Measurements from ENCODE around the gene CLIC4.
"Not testable (repeated sequence)": the region's sequence is repeated elsewhere in the genome, so short reads cannot be mapped to it uniquely, and the experiment has no call there.

The CLIC4 gene

DNA sequence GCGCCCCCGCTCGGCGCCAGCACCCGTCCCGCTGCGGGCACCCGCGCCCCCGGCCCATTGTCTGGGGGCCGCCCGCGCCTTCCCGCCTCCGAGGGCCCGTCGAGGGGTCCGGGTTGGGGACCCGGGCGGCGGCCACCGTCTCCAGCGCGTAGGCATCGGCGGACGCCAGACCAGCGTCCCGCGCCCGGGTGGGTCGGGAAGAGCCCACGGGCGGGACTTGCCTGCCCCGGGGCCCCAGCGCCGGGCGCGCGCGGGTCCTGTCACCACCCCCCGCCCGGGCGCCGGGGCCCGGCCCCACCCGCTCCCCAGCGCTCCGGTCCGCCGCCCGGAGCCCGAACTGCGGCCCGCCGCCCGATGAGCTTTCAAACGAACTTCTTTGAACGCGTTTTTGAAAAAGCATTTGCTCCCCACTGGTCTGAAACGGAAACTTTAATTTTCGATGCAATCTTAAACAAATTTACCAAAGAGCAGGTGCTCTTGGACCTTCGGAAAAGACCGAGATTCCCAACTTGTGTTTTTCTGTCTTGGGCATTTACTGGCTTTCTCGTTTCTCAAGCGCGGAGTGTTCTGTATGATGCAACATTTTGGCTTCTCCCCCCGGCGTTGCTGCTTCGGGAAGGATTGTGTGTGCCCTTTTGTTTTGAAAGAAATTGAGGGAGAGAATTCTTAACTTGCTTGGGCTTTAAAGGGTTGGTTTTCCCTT, 615 bp downstream of the CLIC4 start:
- DNase-seq (ENCODE audit: low spot score), result no peak

DNA sequence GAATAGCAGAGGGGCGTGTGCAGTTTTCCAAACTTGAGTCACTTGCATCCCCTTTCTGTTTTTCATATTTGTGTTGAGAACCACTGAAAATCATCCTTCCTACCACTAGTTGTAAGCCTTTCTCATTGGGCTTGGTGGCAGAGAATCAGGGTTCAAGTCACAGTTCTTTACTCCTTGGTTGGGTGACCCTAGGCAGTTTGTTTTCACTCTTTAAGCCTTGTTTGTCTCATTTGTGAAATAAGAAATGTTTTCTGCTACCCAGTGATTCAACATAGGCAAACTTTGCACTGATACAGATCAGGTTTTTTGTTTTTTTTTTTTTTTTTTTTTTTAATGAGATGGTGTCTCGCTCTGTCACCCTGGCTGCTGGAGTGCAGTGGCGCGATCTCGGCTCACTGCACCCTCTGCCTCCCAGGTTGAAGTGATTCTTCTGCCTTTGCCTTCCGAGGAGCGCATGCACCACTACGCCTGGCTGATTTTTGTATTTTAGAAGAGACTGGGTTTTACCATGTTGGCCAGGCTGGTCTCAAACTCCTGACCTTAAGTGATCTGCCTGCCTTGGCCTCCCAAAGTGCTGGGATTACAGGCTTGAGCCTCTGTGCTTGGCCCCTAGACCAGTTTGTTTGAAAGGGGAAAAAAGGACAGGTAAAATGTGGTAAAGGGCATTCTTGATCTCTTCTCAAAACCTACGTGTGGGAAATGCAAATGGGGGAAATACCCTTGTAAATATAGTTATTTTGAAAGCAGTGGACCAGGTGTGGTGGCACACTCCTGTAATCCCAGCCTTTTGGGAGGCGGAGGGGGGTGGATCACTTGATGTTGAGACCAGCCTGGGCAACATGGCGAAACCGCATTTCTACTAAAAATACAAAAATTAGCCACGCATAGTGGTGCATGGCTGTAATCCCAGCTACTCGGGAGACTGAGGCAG, 3.2 kb downstream of the CLIC4 start:
- DNase-seq (ENCODE audit: low spot score), result no peak

DNA sequence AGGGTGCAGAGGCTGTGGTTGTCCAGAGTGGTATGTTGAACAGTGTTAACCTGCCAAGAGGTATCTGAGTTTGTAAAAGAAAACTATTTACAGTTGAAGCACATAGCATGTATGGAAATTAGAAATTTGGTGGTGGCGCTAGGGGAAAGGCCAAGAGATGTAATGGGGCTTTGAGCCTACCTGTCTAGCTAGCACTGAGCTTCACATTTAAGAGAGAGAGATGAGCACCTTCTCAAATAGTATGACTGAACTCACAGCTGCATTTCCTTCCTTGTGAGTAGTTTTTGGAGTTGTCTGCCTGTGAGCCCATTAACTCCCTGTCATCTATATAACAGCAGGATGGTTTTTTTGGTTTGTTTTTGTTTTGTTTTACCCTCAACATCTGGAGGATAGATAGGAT, 4.0 kb downstream of the CLIC4 start:
- no peak for DNase-seq (ENCODE audit: low spot score)

DNA sequence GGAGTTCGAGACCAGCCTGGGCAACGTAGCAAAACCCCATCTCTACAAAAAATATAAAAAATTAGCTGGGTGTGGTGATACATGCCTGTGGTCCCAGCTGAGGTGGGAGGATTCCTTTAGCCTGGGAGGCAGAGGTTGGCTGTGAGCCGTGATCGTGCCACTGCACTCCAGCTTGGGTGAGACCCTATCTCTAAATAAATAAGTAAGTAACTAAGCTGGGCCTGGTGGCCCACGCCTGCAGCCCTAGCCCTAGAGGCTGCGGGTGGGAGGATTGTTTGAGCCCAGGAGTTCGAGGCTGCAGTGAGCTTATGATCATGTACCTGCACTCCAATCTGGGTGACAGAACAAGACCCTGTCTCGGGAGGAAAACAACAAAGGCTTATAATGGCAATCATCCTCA, 4.6 kb downstream of the CLIC4 start:
- DNase-seq (ENCODE audit: low spot score), result no peak

DNA sequence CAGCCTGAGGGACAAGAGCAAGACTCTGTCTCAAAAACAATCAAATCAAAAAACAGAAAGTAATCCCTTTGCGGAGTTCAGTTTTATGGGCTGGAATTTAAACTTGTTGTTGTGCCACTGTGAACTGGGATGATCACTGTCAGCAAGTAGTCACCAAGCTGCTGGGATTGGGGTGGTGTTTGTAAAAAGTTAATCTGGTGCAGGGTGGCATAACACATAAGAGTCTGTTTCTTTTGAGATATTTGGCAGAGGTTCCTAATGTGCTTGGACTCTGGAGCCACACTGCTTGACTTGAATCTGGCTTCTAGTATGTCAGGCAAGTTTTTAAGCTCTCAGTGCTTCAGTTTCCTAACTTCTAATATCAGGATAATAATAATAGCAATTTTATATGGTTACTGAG, 6.6 kb downstream of the CLIC4 start:
- DNase-seq (ENCODE audit: low spot score), result no peak

DNA sequence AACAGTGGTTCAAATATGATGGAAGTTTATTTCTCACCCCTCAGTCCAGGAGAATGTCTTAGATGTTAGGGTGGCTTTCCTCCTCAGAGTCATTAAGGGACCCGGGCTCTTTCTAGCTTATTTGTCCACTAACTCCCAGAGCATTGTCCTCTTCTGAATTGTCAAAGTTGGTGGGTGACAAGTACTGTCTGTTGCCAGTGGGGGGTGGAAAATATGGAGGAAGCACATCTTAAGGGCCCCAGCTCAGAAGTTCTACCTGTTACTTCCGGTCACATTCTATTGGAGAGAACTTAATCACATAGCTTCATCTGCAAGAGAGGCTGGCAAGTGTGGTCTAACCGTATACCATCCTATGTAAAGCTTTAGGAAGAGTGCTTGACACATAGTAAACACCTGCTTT, 7.1 kb downstream of the CLIC4 start:
- DNase-seq (ENCODE audit: low spot score), result no peak

DNA sequence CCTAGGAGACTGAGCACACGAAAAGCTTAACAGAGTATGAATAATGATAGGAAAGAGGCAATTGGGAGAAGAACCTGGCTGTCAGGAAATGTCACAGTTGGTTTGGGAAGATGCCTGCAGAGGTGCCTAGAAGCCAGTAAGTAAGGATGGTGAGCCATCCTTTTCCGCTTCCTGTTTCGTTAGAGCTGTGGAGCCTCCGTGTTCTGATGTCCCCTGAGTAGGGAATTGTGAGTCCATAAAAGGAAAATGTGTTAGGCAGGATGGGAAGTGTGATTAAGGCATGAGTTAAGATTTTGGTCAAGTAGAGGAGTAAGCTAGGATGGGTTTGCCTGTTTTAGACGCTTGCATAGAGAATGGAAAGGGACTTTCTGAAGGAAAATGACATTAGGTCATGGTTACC, 9.0 kb downstream of the CLIC4 start:
- DNase-seq (ENCODE audit: low spot score), result no peak

DNA sequence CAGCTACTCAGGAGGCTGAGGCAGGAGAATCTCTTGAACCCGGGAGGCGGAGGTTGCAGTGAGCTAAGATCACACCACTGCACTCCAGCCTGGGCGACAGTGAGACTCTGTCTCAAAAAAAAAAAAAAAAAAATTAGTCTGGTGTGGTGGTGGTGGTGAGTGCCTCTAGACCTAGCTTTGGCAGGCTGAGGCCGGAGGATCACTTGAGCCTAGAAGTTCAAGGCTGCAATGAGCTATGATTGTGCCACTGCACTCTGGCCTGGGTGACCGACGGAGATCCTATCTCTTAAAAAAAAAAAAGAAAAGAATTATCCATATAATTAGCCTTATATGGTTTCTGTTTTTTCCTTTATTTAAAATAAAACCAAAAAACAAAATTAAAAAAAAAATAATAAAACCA, 10.1 kb downstream of the CLIC4 start:
- not testable (repeated sequence) for DNase-seq (ENCODE audit: low spot score)

DNA sequence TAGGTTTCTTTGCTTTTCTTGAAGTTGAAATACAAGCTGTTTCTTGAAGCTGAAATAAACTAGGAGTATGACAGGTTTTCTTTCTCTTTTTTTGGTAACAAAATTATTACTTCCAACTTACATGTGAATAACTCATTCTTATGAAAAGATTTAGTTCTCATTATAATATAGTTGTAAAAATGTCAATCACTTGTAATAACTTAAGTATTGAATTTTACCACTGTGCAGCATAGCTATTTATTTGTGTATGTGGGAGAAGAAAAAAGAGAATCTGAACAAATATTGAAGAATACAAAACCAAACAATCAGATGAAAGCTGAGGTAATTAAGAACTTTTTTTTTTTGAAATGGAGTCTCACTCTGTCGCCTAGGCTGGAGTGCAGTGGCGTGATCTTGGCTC, 11.1 kb downstream of the CLIC4 start:
- DNase-seq (ENCODE audit: low spot score), result no peak

DNA sequence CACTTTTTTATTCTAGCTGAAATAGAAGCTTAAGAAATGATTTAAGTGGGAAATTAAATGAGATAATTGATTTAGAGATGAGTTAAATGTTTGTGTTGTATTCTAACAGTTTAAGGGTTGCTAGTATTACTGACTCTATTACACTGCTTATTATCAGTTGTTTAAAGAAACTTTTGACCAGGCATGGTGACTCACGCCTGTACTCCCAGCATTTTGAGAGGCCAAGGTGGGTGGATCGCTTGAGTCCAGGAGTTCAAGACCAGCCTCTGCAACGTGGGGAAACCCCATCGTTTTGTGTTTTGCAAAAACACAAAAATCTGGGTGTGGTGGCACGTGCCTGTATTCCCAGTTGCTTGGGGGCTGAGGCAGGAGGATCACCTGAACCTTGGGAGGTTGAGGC, 14.2 kb downstream of the CLIC4 start:
- no peak for DNase-seq (ENCODE audit: low spot score)

DNA sequence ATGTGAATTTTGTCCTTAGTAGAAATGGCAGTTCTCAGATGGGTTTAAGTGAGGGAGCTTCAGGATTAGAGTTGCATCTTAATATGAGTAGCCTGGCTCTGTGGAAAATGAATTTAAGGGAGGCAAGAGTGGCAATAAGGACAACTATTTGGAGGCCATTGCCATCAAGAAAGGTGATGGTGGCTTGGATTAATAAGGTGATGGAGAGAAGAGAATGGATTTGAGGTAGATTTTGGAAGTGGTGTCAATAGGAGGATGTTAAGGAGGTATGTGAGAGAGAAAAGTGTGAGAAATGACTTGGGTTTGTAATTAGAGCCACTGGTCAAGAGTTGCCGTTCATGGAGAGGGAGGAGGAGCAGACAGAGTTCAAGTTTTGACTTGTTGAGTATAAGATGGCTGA, 16.3 kb downstream of the CLIC4 start:
- DNase-seq (ENCODE audit: low spot score), result no peak

DNA sequence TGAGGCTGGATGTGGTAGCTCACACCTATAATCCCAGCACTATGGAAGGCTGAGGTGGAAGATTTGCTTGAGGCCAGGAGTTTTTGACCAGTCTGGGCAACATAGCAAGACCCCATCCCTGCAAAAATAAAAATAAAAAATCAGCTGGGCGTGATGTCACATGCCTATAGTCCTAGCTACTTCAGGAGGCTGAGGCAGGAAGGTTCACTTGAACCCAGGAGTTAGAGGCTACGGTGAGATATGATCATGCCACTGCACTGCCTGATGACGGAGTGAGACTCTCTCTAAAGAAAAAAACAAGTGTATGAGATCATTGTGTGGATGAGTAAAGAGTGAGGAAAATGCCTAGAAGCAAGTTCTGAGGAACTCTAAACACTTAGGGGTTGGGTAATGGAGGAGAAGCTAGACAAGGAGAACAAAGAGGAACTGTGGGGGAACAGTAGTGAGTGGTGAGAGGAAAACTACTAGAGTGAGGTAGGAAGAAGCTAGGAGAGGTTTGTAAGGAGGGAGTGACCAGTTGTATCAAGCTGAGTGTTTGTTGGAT, 17.0 kb downstream of the CLIC4 start:
- no peak for DNase-seq (ENCODE audit: low spot score)

DNA sequence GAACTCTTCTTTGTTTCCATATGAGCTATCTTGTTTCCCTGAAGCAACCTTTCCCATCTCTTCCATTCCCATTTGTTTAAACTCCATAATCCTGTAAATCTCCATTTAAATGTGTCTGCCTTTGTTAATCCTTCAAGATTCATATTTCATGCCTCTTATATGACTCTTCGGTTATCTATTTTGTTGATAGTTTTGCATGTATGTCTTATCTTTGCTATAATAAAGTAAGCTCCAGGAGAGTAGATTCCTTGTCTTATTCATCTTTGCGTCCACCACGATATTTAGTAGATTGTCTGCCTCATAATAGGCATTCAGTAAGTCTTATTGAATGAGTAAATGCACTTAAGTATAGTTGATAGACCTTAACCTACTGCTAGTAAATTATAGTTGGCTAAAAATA, 18.4 kb downstream of the CLIC4 start:
- DNase-seq (ENCODE audit: low spot score), result no peak

DNA sequence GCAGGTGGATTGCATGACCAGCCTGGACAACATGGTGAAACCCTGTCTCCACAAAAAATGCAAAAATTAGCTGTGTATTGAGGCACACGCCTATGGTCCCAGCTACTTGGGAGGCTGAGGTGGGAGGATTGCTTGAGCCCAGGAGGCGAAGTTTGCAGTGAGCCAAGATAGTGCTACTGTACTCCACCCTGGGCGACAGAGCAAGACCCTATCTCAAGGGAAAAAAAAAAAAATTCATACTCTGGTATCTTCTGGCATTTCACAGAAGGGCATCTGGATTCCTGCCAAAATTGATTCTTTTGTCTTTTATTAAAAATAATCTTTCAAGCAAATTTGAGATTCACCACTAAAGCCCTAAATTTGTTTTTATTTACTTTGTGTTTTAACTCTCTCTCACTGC, 19.2 kb downstream of the CLIC4 start:
- DNase-seq (ENCODE audit: low spot score), result no peak

DNA sequence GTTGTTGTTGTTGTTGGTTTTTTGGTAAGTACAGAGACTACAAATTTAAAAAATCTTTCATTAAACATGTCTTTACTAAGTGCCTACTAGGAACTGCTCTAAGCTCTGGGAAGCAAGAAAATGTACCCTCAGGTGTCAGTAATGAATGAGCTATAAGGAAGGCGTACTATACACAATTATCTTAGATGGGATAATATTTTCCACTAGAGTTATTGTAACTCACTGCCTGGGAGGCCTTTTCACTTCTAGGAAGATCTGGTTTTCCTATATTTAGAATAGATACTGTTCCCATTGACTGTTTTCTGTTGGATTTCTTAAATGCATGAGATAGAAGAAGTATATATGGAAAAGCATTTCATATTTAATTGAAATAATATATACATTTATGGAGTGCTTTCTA, 19.6 kb downstream of the CLIC4 start:
- no peak for DNase-seq (ENCODE audit: low spot score)

DNA sequence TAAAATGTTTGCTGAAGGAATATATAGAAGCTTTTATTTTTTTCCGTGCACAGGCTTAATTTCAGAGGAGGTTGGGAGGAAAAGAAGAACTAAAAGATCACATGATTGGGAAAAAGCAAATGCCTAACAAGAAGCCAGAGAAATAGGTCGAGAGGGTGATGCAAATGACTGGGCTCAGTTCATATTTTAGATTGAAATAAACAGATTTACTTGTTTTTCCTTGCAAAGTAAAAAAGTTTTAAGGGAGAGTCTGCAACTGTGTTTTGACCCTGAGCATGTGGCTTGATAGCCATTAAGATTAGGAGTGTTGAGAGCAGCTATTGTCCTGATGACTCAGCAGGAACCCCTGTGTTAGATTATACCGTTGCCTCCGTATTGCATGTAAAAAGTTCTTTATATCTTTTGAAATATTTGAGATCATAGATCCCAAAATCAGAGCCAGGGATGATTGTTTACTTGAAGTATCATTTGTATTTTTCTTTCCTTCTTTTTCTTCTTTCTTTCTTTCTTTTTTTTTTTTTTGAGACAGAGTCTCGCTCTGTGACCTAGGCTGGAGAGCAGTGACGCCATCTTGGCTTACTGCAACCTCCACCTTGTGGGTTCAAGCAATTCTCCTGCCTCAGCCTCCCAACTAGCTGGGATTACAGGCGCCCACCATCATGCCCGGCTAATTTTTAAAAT, 20.2 kb downstream of the CLIC4 start:
- DNase-seq (ENCODE audit: low spot score), result no peak

DNA sequence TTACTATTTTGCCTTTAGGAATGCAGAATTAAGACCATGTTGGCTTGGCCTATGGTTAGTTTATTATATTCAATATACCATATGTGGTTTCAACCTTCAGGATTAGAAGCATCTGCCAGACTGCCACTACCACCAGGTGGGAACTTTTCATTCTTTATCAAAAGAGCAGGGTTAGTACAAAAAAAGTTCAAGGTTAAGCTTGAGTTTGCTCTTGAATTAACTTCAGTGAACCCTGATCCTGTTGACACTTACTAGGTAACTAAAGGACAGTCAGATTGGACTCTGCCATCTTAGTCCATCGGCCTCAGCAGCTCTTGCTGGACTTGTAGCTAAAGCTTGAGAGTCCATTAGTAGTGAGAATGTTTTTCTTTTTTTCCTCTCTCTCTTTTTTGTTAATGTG, 22.1 kb downstream of the CLIC4 start:
- no peak for DNase-seq (ENCODE audit: low spot score)

DNA sequence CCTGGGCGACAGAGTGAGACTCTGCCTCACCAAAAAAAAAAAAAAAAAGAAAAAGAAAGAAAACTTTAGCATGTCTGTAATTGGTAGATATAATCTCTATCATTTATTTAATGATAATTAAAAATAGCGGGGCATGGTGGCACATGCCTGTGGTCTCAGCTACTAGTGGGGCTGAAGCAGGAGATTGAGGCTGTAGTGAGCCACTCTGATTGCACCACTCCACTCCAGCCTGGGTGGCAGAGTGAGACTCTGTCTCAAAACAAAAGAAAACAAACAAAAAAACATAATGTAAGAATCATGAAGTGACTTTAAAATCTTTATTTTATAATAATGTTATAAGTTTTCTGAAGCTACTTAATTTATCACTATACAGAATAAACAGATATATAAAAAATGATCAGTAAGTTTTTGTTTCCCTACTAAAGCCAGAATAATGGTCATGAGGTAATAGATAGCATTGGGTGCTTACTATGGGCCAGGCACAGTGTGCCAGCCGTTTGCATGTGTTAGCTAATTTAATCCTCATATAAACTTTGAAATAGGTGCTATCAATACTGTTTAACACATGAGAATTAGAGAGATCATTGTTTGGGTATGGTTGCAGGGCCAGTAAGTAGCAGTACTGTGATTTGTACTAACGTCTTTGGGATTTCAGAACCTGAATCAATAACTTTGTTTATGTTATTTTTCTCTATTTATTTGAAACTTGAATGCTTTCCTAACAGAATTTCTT, 23.8 kb downstream of the CLIC4 start:
- no peak for DNase-seq (ENCODE audit: low spot score)

DNA sequence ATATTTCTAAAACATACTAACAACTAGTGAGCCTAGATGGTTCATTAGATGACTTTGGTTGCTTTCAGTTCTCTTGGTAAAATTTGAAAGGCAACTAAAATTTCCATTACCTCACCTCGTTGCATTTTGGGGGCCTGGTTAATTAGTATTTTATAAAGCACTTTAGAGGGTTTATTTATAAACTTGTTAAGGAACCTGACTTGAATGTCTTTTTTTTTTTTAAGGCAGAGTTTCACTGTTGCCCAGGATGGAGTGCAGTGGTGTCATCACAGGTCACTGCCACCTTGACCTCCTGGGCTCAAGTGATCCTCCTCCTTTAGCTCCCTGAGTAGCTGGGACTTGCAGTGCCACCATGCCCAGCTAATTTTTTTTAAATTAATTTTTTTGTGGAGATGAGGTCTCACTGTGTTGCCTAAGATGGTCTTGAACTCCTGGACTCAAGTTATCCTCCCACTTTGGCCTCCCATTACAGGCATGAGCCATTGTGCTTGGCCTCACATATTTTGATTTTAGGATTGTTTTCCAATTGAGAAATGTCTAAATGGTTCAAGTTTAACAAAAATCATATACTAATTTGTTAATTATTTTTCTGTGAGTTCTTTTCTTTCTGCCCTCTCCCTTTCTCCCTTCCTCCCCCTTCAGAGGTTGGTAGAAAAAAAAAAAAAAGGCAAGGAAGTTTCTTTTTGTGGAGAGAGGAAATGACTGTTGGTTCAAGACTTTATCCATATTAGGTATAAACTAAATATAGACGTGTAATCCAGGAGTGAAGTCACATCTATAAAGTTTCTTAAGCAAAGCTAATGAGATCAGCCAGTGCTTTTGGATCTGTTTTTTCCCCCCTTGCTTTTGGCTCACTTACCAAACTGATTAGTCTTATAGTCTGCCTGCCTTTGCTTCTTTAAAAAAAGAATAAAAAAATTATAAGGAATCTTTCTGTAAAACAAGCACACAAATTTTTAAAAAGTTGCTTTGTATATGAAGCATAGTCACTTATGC, 24.7 kb downstream of the CLIC4 start:
- DNase-seq (ENCODE audit: low spot score), result no peak

DNA sequence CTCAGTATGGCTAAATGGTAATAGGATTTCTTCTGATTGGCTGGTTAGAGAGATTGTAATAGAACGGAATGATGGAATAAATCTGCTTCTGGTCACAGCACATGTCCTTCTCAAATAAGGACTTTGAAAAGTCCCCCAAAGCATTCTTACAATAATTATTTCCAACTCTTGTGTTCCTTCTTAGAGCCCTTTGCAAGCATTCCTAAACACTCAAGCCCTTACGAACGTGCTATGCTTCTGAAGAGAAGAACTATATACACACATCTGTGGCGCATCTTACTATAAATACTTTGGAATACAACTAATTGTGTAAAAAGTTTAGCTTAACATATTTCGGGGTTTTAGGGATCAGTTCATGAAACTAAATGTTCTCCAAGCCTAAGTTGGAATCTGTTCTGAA, 25.6 kb downstream of the CLIC4 start:
- no peak for DNase-seq (ENCODE audit: low spot score)

DNA sequence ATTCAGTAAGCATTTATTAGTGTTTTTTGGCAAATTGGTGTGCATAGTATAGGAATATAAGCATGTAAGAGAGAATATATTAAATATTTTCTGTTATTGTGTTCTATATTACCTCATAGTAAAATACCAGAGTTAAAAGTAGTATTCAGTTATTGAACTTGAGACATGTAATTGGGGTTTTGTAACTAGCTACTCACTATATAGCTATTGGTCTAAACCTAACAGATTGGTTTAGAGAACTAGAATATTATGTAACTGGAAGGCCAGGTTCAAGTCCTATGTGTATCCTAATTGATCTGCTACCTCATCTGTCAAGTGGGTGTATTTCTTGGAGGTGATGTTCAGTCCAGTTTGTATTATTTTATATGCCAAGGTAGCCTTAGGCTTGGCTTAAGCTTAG, 26.3 kb downstream of the CLIC4 start:
- no peak for DNase-seq (ENCODE audit: low spot score)
